WTC11 (cell line): ENCODE measurements around the gene MRPL37. TPM values are rescaled to one million over a fixed set of nuclear protein-coding genes. Genes with fewer than 3 reads are reported as not detected.

ENCODE experiments used
- ATAC-seq: fragments of 200-7000 bp; cut with Tn5 transposase; 2 replicates; pipeline ENCODE4 v1.10.0; 2021; ENCODE audit warnings: mild to moderate bottlenecking, moderate library complexity
- CTCF ChIA-PET: fragments of 300-600 bp; sonication (Branson Sonifier 250); formaldehyde crosslinking; loops from one replicate; lab custom pipeline; 2021; ENCODE audit warnings: antibody characterized with exemption; lab: Charles Lee
- POLR2A ChIA-PET: fragments of 350-600 bp; sonication (Branson Sonifier 250); formaldehyde crosslinking; loops from one replicate; lab custom pipeline; 2021; ENCODE audit warnings: antibody characterized with exemption; lab: Charles Lee
- DNase-seq: peaks from one replicate; pipeline ENCODE4 v3.0.0; 2021; ENCODE audit warnings: low spot score
- H3K27ac Mint-ChIP-seq: 2 replicates; pipeline ENCODE4 v1.8.0; 2021; ENCODE audit warnings: mixed read lengths
- H3K27me3 Mint-ChIP-seq: 2 replicates; pipeline ENCODE4 v1.8.0; 2021; ENCODE audit warnings: low read depth, mild to moderate bottlenecking, moderate library complexity, mixed read lengths
- H3K36me3 Mint-ChIP-seq: 2 replicates; pipeline ENCODE4 v1.8.0; 2021; ENCODE audit warnings: mixed read lengths
- H3K4me1 Mint-ChIP-seq: 2 replicates; pipeline ENCODE4 v1.8.0; 2022; ENCODE audit warnings: mixed read lengths
- H3K4me3 Mint-ChIP-seq: 2 replicates; pipeline ENCODE4 v1.8.0; 2021; ENCODE audit warnings: mild to moderate bottlenecking, moderate library complexity, mixed read lengths
- H3K9me3 Mint-ChIP-seq: 2 replicates; pipeline ENCODE4 v1.8.0; 2021; ENCODE audit warnings: mixed read lengths
- ARID4B ChIP-seq: sonication (generic); formaldehyde crosslinking; IDR thresholded peaks from 2 replicates; pipeline ENCODE4 v1.8.0; 2023; ENCODE audit warnings: missing genetic modification reagents, mild to moderate bottlenecking, borderline replicate concordance
- ATF2 ChIP-seq: sonication (generic); formaldehyde crosslinking; IDR thresholded peaks from 2 replicates; pipeline ENCODE4 v1.8.1; 2022; ENCODE audit warnings: low read depth, missing genetic modification reagents, borderline replicate concordance
- CBFB ChIP-seq: sonication (generic); formaldehyde crosslinking; IDR thresholded peaks from 2 replicates; pipeline ENCODE4 v1.8.1; 2022; ENCODE audit warnings: mild to moderate bottlenecking, low read depth, missing genetic modification reagents
- CTCF ChIP-seq: fragments of 200-600 bp; IDR thresholded peaks from 2 replicates; pipeline ENCODE4 v1.8.0; 2022; ENCODE audit warnings: antibody characterized with exemption
- E2F5 ChIP-seq: sonication (generic); formaldehyde crosslinking; IDR thresholded peaks from 2 replicates; pipeline ENCODE4 v1.8.1; 2022; ENCODE audit warnings: mild to moderate bottlenecking, moderate library complexity, missing genetic modification reagents
- ETV6 ChIP-seq: sonication (generic); formaldehyde crosslinking; IDR thresholded peaks from 2 replicates; pipeline ENCODE4 v1.8.1; 2022; ENCODE audit warnings: mild to moderate bottlenecking, missing genetic modification reagents
- FOXP1 ChIP-seq: sonication (generic); formaldehyde crosslinking; IDR thresholded peaks from 2 replicates; pipeline ENCODE4 v1.8.0; 2022; ENCODE audit warnings: missing genetic modification reagents, mild to moderate bottlenecking, moderate library complexity, borderline replicate concordance
- JUN ChIP-seq: sonication (generic); formaldehyde crosslinking; IDR thresholded peaks from 2 replicates; pipeline ENCODE4 v1.8.0; 2023; ENCODE audit warnings: mild to moderate bottlenecking, missing genetic modification reagents
- NFYB ChIP-seq: sonication (generic); formaldehyde crosslinking; conservative IDR thresholded peaks from 2 replicates; pipeline ENCODE4 v1.8.0; 2022; ENCODE audit warnings: low read depth, missing genetic modification reagents
- PRRX2 ChIP-seq: fragments of 250-450 bp; sonication (Bioruptor Pico); IDR thresholded peaks from 2 replicates; pipeline ENCODE4 v1.8.0; 2021; ENCODE audit warnings: mild to moderate bottlenecking
- RORB ChIP-seq: fragments of 250-450 bp; sonication (Bioruptor Pico); IDR thresholded peaks from 2 replicates; pipeline ENCODE4 v1.9.0; 2021; ENCODE audit warnings: mild to moderate bottlenecking
- TEAD4 ChIP-seq: sonication (generic); formaldehyde crosslinking; IDR thresholded peaks from 2 replicates; pipeline ENCODE4 v1.8.0; 2022; ENCODE audit warnings: mild to moderate bottlenecking, missing genetic modification reagents
- ZNF121 ChIP-seq: sonication (generic); formaldehyde crosslinking; IDR thresholded peaks from 2 replicates; pipeline ENCODE4 v1.8.0; 2023; ENCODE audit warnings: missing genetic modification reagents
- ZNF219 ChIP-seq: sonication (generic); formaldehyde crosslinking; IDR thresholded peaks from 2 replicates; pipeline ENCODE4 v1.8.0; 2023; ENCODE audit warnings: missing genetic modification reagents, mild to moderate bottlenecking, borderline replicate concordance
- ZNF396 ChIP-seq: fragments of 250-450 bp; sonication (Bioruptor Pico); IDR thresholded peaks from 2 replicates; pipeline ENCODE4 v1.8.0; 2021; ENCODE audit warnings: mild to moderate bottlenecking, moderate library complexity, borderline replicate concordance
- ZNF416 ChIP-seq: fragments of 250-450 bp; sonication (Bioruptor Pico); IDR thresholded peaks from 2 replicates; pipeline ENCODE4 v1.9.0; 2021; ENCODE audit warnings: mild to moderate bottlenecking, inconsistent platforms
- ZNF425 ChIP-seq: fragments of 250-450 bp; sonication (Bioruptor Pico); conservative IDR thresholded peaks from 2 replicates; pipeline ENCODE4 v1.9.0; 2021; ENCODE audit warnings: mild to moderate bottlenecking
- ZSCAN18 ChIP-seq: fragments of 250-450 bp; sonication (Bioruptor Pico); IDR thresholded peaks from 2 replicates; pipeline ENCODE4 v2.1.2; 2022; ENCODE audit warnings: mild to moderate bottlenecking, moderate library complexity
- total RNA-seq: library from RNA; stranded (reverse); gene quantifications from 3 replicates; pipeline ENCODE4 v1.2.3, GENCODE V29; 2021
- TF ChIP-seq, protein P1 (sequence below): sonication (generic); formaldehyde crosslinking; IDR thresholded peaks from 2 replicates; pipeline ENCODE4 v1.8.1; 2023; ENCODE audit warnings: mild to moderate bottlenecking, missing genetic modification reagents
- TF ChIP-seq, protein P2 (sequence below): sonication (generic); formaldehyde crosslinking; IDR thresholded peaks from 2 replicates; pipeline ENCODE4 v1.8.1; 2023; ENCODE audit warnings: mild to moderate bottlenecking, missing genetic modification reagents, borderline replicate concordance

MRPL37 gene
- total RNA-seq, 1 experiment from 2014 or later = 143 TPM

GRCh38 chr1:54204199-54204598 lies 4.2 kb downstream of the MRPL37 start (continued):
- TF ChIP-seq ARID4B (no peak), ZNF219 (CRISPR knock-in tag) (no peak), RORB (CRISPR knock-in tag) (no peak), ZNF416 (no peak), ZNF425 (CRISPR knock-in tag) (no peak), ETV6 (no peak), E2F5 (CRISPR knock-in tag) (no peak), FOXP1 (CRISPR knock-in tag) (no peak), NFYB (no peak), CBFB (CRISPR knock-in tag) (no peak)
- TF ChIP-seq, protein P1, sequence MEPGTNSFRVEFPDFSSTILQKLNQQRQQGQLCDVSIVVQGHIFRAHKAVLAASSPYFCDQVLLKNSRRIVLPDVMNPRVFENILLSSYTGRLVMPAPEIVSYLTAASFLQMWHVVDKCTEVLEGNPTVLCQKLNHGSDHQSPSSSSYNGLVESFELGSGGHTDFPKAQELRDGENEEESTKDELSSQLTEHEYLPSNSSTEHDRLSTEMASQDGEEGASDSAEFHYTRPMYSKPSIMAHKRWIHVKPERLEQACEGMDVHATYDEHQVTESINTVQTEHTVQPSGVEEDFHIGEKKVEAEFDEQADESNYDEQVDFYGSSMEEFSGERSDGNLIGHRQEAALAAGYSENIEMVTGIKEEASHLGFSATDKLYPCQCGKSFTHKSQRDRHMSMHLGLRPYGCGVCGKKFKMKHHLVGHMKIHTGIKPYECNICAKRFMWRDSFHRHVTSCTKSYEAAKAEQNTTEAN (CRISPR knock-in tag) = no peak

DNA sequence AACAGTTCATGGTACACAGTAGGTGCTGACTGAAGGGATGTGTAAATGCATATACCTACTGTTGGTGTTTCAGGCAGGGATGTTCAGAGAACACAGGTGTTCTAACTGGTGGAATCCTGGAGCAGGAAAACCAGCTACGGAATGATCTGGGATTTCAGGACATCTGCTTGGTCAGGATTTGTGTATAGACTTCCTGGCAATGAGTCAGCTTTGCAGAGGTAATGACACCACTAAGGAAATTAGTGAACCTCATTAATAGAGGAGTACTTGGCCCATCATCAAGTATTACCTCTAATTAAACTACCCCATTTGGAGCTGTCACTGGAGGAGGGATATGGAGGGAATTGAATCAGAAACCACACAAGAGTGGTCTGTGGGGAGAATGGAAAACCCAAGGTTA lies 7.3 kb downstream of the MRPL37 start:
- Mint-ChIP-seq H3K27me3 (no peaks in the 10 kb centered on the region), H3K4me3 (no peak overlapping the region), H3K4me1 (no peaks in the 10 kb centered on the region), H3K27ac (no peak overlapping the region), H3K36me3 (peaks cover 71% of the 10 kb centered on the region), H3K9me3 (no peaks in the 10 kb centered on the region)
- no peak for DNase-seq
- TF ChIP-seq PRRX2 (CRISPR knock-in tag) (no peak), ZNF396 (no peak), ZSCAN18 (CRISPR knock-in tag) (no peak), JUN (CRISPR knock-in tag) (no peak), TEAD4 (no peak), ATF2 (no peak), ZNF121 (CRISPR knock-in tag) (no peak), CTCF (no peak)
- TF ChIP-seq, protein P2, sequence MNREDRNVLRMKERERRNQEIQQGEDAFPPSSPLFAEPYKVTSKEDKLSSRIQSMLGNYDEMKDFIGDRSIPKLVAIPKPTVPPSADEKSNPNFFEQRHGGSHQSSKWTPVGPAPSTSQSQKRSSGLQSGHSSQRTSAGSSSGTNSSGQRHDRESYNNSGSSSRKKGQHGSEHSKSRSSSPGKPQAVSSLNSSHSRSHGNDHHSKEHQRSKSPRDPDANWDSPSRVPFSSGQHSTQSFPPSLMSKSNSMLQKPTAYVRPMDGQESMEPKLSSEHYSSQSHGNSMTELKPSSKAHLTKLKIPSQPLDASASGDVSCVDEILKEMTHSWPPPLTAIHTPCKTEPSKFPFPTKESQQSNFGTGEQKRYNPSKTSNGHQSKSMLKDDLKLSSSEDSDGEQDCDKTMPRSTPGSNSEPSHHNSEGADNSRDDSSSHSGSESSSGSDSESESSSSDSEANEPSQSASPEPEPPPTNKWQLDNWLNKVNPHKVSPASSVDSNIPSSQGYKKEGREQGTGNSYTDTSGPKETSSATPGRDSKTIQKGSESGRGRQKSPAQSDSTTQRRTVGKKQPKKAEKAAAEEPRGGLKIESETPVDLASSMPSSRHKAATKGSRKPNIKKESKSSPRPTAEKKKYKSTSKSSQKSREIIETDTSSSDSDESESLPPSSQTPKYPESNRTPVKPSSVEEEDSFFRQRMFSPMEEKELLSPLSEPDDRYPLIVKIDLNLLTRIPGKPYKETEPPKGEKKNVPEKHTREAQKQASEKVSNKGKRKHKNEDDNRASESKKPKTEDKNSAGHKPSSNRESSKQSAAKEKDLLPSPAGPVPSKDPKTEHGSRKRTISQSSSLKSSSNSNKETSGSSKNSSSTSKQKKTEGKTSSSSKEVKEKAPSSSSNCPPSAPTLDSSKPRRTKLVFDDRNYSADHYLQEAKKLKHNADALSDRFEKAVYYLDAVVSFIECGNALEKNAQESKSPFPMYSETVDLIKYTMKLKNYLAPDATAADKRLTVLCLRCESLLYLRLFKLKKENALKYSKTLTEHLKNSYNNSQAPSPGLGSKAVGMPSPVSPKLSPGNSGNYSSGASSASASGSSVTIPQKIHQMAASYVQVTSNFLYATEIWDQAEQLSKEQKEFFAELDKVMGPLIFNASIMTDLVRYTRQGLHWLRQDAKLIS (CRISPR knock-in tag) = no peak
- POLR2A ChIA-PET = no interaction called here
- ATAC-seq = no peak
- CTCF ChIA-PET = interaction anchor here (0.7 kb wide), 1 partner anchor 26 kb away, joined by 3 read pairs; no protein-coding TSS in a partner anchor
